Neural cell (in vitro differentiated cells): ENCODE results near the gene ELOA. TPM values are rescaled to one million over a fixed set of nuclear protein-coding genes. Genes with fewer than 3 reads are reported as not detected.
"Not testable (repeated sequence)": the region's sequence is repeated elsewhere in the genome, so short reads cannot be mapped to it uniquely, and the experiment has no call there.

Source experiments
- H2AFZ ChIP-seq: fragments of 200-600, 300-800 bp; sonication (generic), shearing (Covaris generic); 2 replicates; pipeline ENCODE4 v1.6.0; 2014; ENCODE audit warnings: low read depth, mild to moderate bottlenecking, antibody characterized with exemption, low read length, moderate library complexity
- H3F3A ChIP-seq: fragments of 200-600 bp; shearing (Covaris generic); 2 replicates; pipeline ENCODE4 v1.6.1; 2016; ENCODE audit warnings: mild to moderate bottlenecking, moderate library complexity, mixed read lengths, antibody characterized with exemption, low read length; ENCODE audit not compliant: insufficient read depth, poor library complexity, severe bottlenecking
- H3K27ac ChIP-seq: fragments of 200-600, 300-800 bp; sonication (generic), shearing (Covaris generic); 2 replicates; pipeline ENCODE4 v1.5.1; 2014; ENCODE audit warnings: mild to moderate bottlenecking, low read length, moderate library complexity
- H3K27me3 ChIP-seq: fragments of 300-800, 200-600 bp; sonication (generic), shearing (Covaris generic); 2 replicates; pipeline ENCODE4 v1.6.0; 2014; ENCODE audit warnings: mild to moderate bottlenecking, low read depth, low read length, moderate library complexity; ENCODE audit not compliant: insufficient read depth
- H3K36me3 ChIP-seq: fragments of 300-800, 200-600 bp; sonication (generic), shearing (Covaris generic); 2 replicates; pipeline ENCODE4 v1.5.1; 2014; ENCODE audit warnings: mild to moderate bottlenecking, antibody characterized with exemption, low read length, moderate library complexity; ENCODE audit not compliant: insufficient read depth
- H3K4me2 ChIP-seq: fragments of 300-800, 200-600 bp; sonication (generic), shearing (Covaris generic); 2 replicates; pipeline ENCODE4 v1.6.0; 2014; ENCODE audit warnings: mild to moderate bottlenecking, low read length
- H3K4me3 ChIP-seq: fragments of 300-800, 200-600 bp; sonication (generic), shearing (Covaris generic); 2 replicates; pipeline ENCODE4 v1.5.1; 2014; ENCODE audit warnings: mild to moderate bottlenecking, low read length, moderate library complexity
- H3K79me2 ChIP-seq: fragments of 200-600 bp; shearing (Covaris generic); replicated peaks from 2 replicates; pipeline ENCODE4 v1.6.0; 2014; ENCODE audit warnings: mild to moderate bottlenecking, low read length, moderate library complexity; ENCODE audit not compliant: insufficient read depth
- H3K9ac ChIP-seq: fragments of 300-800, 200-600 bp; sonication (generic), shearing (Covaris generic); 2 replicates; pipeline ENCODE4 v1.6.1; 2016; ENCODE audit warnings: mild to moderate bottlenecking, low read length, mixed read lengths
- H3K9me2 ChIP-seq: fragments of 200-600 bp; shearing (Covaris generic); 2 replicates; pipeline ENCODE4 v1.6.1; 2016; ENCODE audit warnings: mild to moderate bottlenecking, low read length, mixed read lengths; ENCODE audit not compliant: insufficient read depth
- H3K9me3 ChIP-seq: fragments of 200-600, 300-800 bp; sonication (generic), shearing (Covaris generic); 2 replicates; pipeline ENCODE4 v1.6.1; 2016; ENCODE audit warnings: mild to moderate bottlenecking, mixed run types, low read length, moderate library complexity, mixed read lengths
- H4K20me1 ChIP-seq: fragments of 200-600 bp; shearing (Covaris generic); 2 replicates; pipeline ENCODE4 v1.6.1; 2016; ENCODE audit warnings: mild to moderate bottlenecking, mixed run types; ENCODE audit not compliant: insufficient read depth
- CTCF ChIP-seq: fragments of 450-650 bp; IDR thresholded peaks from 2 replicates; pipeline ENCODE4 v1.5.1; 2014; ENCODE audit warnings: antibody characterized with exemption, mild to moderate bottlenecking, moderate library complexity; ENCODE audit not compliant: poor library complexity, severe bottlenecking
- EP300 ChIP-seq: fragments of 450-650 bp; conservative IDR thresholded peaks from 2 replicates; pipeline ENCODE4 v1.6.1; 2014; ENCODE audit warnings: antibody characterized with exemption, mild to moderate bottlenecking, moderate library complexity; ENCODE audit not compliant: poor library complexity, severe bottlenecking
- EZH2 ChIP-seq: fragments of 200-600, 300-800 bp; shearing (Covaris generic), sonication (generic); IDR thresholded peaks from 2 replicates; pipeline ENCODE4 v1.6.1; 2014; ENCODE audit warnings: antibody characterized with exemption, low read length, borderline replicate concordance, mild to moderate bottlenecking; ENCODE audit not compliant: insufficient read depth, poor library complexity, severe bottlenecking
- MXI1 ChIP-seq: fragments of 450-650 bp; conservative IDR thresholded peaks from 2 replicates; pipeline ENCODE4 v1.6.1; 2014; ENCODE audit warnings: antibody characterized with exemption, mild to moderate bottlenecking; ENCODE audit not compliant: poor library complexity, severe bottlenecking
- POLR2AphosphoS5 ChIP-seq: IDR thresholded peaks from 2 replicates; pipeline ENCODE4 v1.6.1; 2012
- RAD21 ChIP-seq: fragments of 450-650 bp; conservative IDR thresholded peaks from 2 replicates; pipeline ENCODE4 v1.6.1; 2014; ENCODE audit warnings: antibody characterized with exemption, mild to moderate bottlenecking, moderate library complexity
- SMC3 ChIP-seq: fragments of 450-650 bp; conservative IDR thresholded peaks from 2 replicates; pipeline ENCODE4 v1.6.1; 2014; ENCODE audit warnings: antibody characterized with exemption, mild to moderate bottlenecking, moderate library complexity; ENCODE audit not compliant: poor library complexity
- TAF1 ChIP-seq: IDR thresholded peaks from 2 replicates; pipeline ENCODE4 v1.6.1; 2012; ENCODE audit warnings: low read depth
- polyA plus RNA-seq: library from polyadenylated mRNA; depleted of rRNA; stranded (reverse); fragments of >200 nt; gene quantifications from 2 replicates; pipeline ENCODE4 v1.2.3, GENCODE V29; 2014
- TF ChIP-seq, protein P1 (sequence below): IDR thresholded peaks from 2 replicates; pipeline ENCODE4 v1.6.1; 2012; ENCODE audit warnings: borderline replicate concordance

Gene ELOA
- polyA plus RNA-seq, 1 donor from 2014 or later: 20.0 TPM

GRCh38 chr1:23793018-23793781 is 49.9 kb downstream of the ELOA start:
- TF ChIP-seq, protein P1, sequence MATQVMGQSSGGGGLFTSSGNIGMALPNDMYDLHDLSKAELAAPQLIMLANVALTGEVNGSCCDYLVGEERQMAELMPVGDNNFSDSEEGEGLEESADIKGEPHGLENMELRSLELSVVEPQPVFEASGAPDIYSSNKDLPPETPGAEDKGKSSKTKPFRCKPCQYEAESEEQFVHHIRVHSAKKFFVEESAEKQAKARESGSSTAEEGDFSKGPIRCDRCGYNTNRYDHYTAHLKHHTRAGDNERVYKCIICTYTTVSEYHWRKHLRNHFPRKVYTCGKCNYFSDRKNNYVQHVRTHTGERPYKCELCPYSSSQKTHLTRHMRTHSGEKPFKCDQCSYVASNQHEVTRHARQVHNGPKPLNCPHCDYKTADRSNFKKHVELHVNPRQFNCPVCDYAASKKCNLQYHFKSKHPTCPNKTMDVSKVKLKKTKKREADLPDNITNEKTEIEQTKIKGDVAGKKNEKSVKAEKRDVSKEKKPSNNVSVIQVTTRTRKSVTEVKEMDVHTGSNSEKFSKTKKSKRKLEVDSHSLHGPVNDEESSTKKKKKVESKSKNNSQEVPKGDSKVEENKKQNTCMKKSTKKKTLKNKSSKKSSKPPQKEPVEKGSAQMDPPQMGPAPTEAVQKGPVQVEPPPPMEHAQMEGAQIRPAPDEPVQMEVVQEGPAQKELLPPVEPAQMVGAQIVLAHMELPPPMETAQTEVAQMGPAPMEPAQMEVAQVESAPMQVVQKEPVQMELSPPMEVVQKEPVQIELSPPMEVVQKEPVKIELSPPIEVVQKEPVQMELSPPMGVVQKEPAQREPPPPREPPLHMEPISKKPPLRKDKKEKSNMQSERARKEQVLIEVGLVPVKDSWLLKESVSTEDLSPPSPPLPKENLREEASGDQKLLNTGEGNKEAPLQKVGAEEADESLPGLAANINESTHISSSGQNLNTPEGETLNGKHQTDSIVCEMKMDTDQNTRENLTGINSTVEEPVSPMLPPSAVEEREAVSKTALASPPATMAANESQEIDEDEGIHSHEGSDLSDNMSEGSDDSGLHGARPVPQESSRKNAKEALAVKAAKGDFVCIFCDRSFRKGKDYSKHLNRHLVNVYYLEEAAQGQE: no peak
- TF ChIP-seq SMC3 (no peak), POLR2AphosphoS5 (no peak)

DNA sequence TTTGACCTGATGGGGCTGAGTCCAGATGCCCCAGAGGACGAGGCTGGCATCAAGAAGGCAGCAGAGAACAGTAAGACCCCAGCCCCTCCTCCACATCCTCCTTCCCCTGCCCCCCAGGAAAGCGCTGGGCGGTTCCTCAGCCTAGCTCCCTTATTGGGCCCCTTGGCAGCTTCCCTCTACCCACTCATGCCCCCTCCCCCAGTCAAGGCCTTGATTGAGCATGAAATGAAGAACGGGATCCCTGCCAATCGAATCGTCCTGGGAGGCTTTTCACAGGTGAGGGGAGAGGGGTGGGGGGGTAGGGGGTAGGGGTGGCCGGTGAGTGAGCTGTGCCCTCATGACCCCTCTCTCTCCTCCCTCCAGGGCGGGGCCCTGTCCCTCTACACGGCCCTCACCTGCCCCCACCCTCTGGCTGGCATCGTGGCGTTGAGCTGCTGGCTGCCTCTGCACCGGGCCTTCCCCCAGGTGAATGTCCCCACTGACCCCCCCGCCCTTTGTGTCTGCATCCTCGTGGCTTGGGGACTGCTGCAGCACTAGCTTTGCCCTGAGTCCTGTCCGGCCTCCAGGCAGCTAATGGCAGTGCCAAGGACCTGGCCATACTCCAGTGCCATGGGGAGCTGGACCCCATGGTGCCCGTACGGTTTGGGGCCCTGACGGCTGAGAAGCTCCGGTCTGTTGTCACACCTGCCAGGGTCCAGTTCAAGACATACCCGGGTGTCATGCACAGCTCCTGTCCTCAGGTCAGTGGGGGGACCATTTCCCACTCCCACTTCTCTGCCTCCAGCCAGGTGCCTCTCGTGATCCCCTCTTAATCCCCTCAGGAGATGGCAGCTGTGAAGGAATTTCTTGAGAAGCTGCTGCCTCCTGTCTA is 50.8 kb downstream of the ELOA start:
- Histone ChIP-seq H3K9me3 (no peaks in the 10 kb centered on the region), H3K27ac (no peak overlapping the region), H3K4me2 (no peak overlapping the region), H4K20me1 (no peaks in the 10 kb centered on the region), H2AFZ (no peak overlapping the region), H3F3A (no peaks in the 10 kb centered on the region), H3K9ac (no peak overlapping the region), H3K36me3 (peaks cover 4% of the 10 kb centered on the region), H3K27me3 (no peaks in the 10 kb centered on the region), H3K79me2 (peaks cover 18% of the 10 kb centered on the region), H3K4me3 (no peak overlapping the region), H3K9me2 (no peaks in the 10 kb centered on the region)
- TF ChIP-seq RAD21: no peak
- TF ChIP-seq POLR2AphosphoS5: no peak
- TF ChIP-seq TAF1: no peak
- TF ChIP-seq, protein P1: no peak
- no peak for TF ChIP-seq MXI1
- no peak for TF ChIP-seq CTCF
- no peak for TF ChIP-seq EP300
- no peak for TF ChIP-seq SMC3
- no peak for TF ChIP-seq EZH2

More at GRCh38 chr1:23793018-23793781, 49.9 kb downstream of the ELOA start:
- no peak overlapping the region for H3K27ac ChIP-seq
- H3F3A ChIP-seq: no peaks in the 10 kb centered on the region
- no peak overlapping the region for H3K4me2 ChIP-seq
- H3K9ac ChIP-seq: no peak overlapping the region
- H3K9me2 ChIP-seq: no peaks in the 10 kb centered on the region
- H3K79me2 ChIP-seq: peaks cover 18% of the 10 kb centered on the region
- no peaks in the 10 kb centered on the region for H4K20me1 ChIP-seq
- H2AFZ ChIP-seq: no peak overlapping the region
- peaks cover 4% of the 10 kb centered on the region for H3K36me3 ChIP-seq
- H3K27me3 ChIP-seq: no peaks in the 10 kb centered on the region
- no peaks in the 10 kb centered on the region for H3K9me3 ChIP-seq
- H3K4me3 ChIP-seq: peak overlapping the region; percentile 77

DNA sequence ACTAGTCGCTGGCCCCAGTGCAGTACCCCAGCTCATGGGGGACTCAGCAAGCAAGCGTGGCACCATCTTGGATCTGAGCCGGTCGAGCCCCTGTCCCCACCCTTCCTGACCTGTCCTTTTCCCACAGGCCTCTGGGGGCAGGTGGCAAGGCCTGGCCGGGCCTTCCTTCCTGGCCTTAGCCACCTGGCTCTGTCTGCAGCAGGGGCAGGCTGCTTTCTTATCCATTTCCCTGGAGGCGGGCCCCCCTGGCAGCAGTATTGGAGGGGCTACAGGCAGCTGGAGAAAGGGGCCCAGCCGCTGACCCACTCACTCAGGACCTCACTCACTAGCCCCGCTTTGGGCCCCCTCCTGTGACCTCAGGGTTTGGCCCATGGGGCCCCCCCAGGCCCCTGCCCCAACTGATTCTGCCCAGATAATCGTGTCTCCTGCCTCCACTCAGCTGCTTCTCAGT is 51.5 kb downstream of the ELOA start:
- not testable (repeated sequence) for H3K9me3 ChIP-seq, H3K27ac ChIP-seq, H3K27me3 ChIP-seq, H3K36me3 ChIP-seq, H3K4me2 ChIP-seq, H4K20me1 ChIP-seq, H3K9ac ChIP-seq, H3F3A ChIP-seq, H2AFZ ChIP-seq, H3K9me2 ChIP-seq, H3K4me3 ChIP-seq
- H3K79me2 ChIP-seq: peaks cover 18% of the 10 kb centered on the region
